Measurements from ENCODE around the gene MSH5. TPM values are rescaled to one million over a fixed set of nuclear protein-coding genes. Genes with fewer than 3 reads are reported as not detected.

Gene MSH5
- total and polyA plus RNA-seq, 2 of the 13 experiments (the other 11 are each of a cell fraction or from before 2014, with no cell fraction given) = 10.2 to 38.7 TPM

- TF ChIP-seq, protein P1, sequence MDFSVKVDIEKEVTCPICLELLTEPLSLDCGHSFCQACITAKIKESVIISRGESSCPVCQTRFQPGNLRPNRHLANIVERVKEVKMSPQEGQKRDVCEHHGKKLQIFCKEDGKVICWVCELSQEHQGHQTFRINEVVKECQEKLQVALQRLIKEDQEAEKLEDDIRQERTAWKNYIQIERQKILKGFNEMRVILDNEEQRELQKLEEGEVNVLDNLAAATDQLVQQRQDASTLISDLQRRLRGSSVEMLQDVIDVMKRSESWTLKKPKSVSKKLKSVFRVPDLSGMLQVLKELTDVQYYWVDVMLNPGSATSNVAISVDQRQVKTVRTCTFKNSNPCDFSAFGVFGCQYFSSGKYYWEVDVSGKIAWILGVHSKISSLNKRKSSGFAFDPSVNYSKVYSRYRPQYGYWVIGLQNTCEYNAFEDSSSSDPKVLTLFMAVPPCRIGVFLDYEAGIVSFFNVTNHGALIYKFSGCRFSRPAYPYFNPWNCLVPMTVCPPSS (IDR thresholded peaks at IDR 0.05) = no peak
- TF ChIP-seq, protein P2, sequence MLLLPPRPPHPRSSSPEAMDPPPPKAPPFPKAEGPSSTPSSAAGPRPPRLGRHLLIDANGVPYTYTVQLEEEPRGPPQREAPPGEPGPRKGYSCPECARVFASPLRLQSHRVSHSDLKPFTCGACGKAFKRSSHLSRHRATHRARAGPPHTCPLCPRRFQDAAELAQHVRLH (CRISPR knock-in tag; IDR thresholded peaks at IDR 0.05; ENCODE audit: borderline replicate concordance, low read depth) = no peak
- TF ChIP-seq PBX3 (CRISPR knock-in tag; IDR thresholded peaks at IDR 0.05; ENCODE audit: borderline replicate concordance) (0 out of 2 replicates have a peak, but pooled peaks have one; percentile 25), RBM22 (optimal IDR thresholded peaks at IDR 0.05; ENCODE audit: low read length) (peak; percentile 88), DNMT1 (CRISPR knock-in tag; IDR thresholded peaks at IDR 0.05) (no peak), ZNF280B (CRISPR knock-in tag; IDR thresholded peaks at IDR 0.05; ENCODE audit: borderline replicate concordance) (no peak), ZNF274 (CRISPR knock-in tag; IDR thresholded peaks at IDR 0.05) (no peak), JARID2 (CRISPR knock-in tag; IDR thresholded peaks at IDR 0.05; ENCODE audit: insufficient replicate concordance) (no peak), DPF2 (CRISPR knock-in tag; IDR thresholded peaks at IDR 0.05; ENCODE audit: borderline replicate concordance, low read depth) (no peak), ADNP (CRISPR knock-in tag; IDR thresholded peaks at IDR 0.05) (no peak), ZNF20 (CRISPR knock-in tag; IDR thresholded peaks at IDR 0.05) (no peak), ZNF513 (CRISPR knock-in tag; conservative IDR thresholded peaks at IDR 0.05) (no peak), RXRA (CRISPR knock-in tag; IDR thresholded peaks at IDR 0.05) (peak; percentile 87; the same call in 1 of the 2 replicates), ZNF670 (CRISPR knock-in tag; IDR thresholded peaks at IDR 0.05; ENCODE audit: borderline replicate concordance) (no peak), HBP1 (CRISPR knock-in tag; IDR thresholded peaks at IDR 0.05; ENCODE audit: low read depth) (peak; percentile 77; the same call in 1 of the 2 replicates), ZNF609 (CRISPR knock-in tag; IDR thresholded peaks at IDR 0.05; ENCODE audit: borderline replicate concordance) (peak; percentile 96)
Observed at GRCh38 chr6:31737315-31737990, 2.4 kb upstream of the MSH5 start (continued).

Data from HepG2 (cell line).